OCI-LY7 (cell line): ENCODE measurements around the gene NR3C1. TPM values are rescaled to one million over a fixed set of nuclear protein-coding genes. Genes with fewer than 3 reads are reported as not detected.

ENCODE experiments used
- BruUV-seq: library from RNA; stranded (reverse); fragments of 400-500 nt; replicated peaks from 2 replicates; lab custom pipeline; 2021; lab: Mats Ljungman, UMichigan
- CTCF ChIA-PET: fragments of 300-600 bp; sonication (Branson Sonifier 250); formaldehyde crosslinking; loops from one replicate; lab custom pipeline; 2022; ENCODE audit warnings: antibody characterized with exemption; ENCODE audit not compliant: unreplicated experiment; lab: Charles Lee
- POLR2A ChIA-PET: fragments of 300-600 bp; sonication (Branson Sonifier 250); formaldehyde crosslinking; loops from one replicate; lab custom pipeline; 2022; ENCODE audit warnings: antibody characterized with exemption; lab: Charles Lee
- DNase-seq: peaks from one replicate; pipeline ENCODE4 v3.0.0-alpha.2; 2015; ENCODE audit warnings: low spot score
- H2AFZ ChIP-seq: fragments of 200-600 bp; sonication (generic), shearing (Covaris generic); 2 replicates; pipeline ENCODE4 v1.6.1; 2014; ENCODE audit warnings: mild to moderate bottlenecking, antibody characterized with exemption, low read length, moderate library complexity
- H3K27ac ChIP-seq: fragments of 200-600 bp; sonication (generic); 2 replicates; pipeline ENCODE4 v1.5.1; 2014; ENCODE audit warnings: mixed run types, low read depth, mild to moderate bottlenecking, moderate library complexity, low read length, inconsistent platforms; ENCODE audit not compliant: poor library complexity, severe bottlenecking
- H3K36me3 ChIP-seq: fragments of 200-600 bp; sonication (generic); 2 replicates; pipeline ENCODE4 v1.6.1; 2014; ENCODE audit warnings: mild to moderate bottlenecking, antibody characterized with exemption, low read length, moderate library complexity, mixed read lengths; ENCODE audit not compliant: insufficient read depth
- H3K4me1 ChIP-seq: fragments of 200-600 bp; sonication (generic); 2 replicates; pipeline ENCODE4 v1.5.1; 2014; ENCODE audit warnings: mild to moderate bottlenecking, low read length; ENCODE audit not compliant: insufficient read depth, poor library complexity, severe bottlenecking
- H3K4me2 ChIP-seq: fragments of 200-600 bp; sonication (generic); 2 replicates; pipeline ENCODE4 v1.6.1; 2014; ENCODE audit warnings: mild to moderate bottlenecking, low read length
- H3K4me3 ChIP-seq: fragments of 200-600 bp; sonication (generic); 2 replicates; pipeline ENCODE4 v1.5.1; 2014; ENCODE audit warnings: mild to moderate bottlenecking, low read depth, low read length; ENCODE audit not compliant: poor library complexity, severe bottlenecking
- H3K79me2 ChIP-seq: fragments of 200-600 bp; sonication (generic); 2 replicates; pipeline ENCODE4 v1.6.1; 2016; ENCODE audit warnings: low read depth, mild to moderate bottlenecking, low read length, moderate library complexity, mixed read lengths; ENCODE audit not compliant: insufficient read depth
- H3K9me2 ChIP-seq: fragments of 200-600 bp; sonication (generic); 2 replicates; pipeline ENCODE4 v1.6.1; 2016; ENCODE audit warnings: mild to moderate bottlenecking, low read length, mixed read lengths; ENCODE audit not compliant: insufficient read depth
- H3K9me3 ChIP-seq: fragments of 200-600 bp; sonication (generic); 2 replicates; pipeline ENCODE4 v1.6.1; 2014; ENCODE audit warnings: mild to moderate bottlenecking, mixed run types, low read length, mixed read lengths
- H4K20me1 ChIP-seq: fragments of 200-600 bp; sonication (generic); 2 replicates; pipeline ENCODE4 v1.6.1; 2014; ENCODE audit warnings: mild to moderate bottlenecking, antibody characterized with exemption, low read length, moderate library complexity, mixed read lengths; ENCODE audit not compliant: insufficient read depth
- CTCF ChIP-seq: fragments of 200-600 bp; sonication (generic); conservative IDR thresholded peaks from 2 replicates; pipeline ENCODE4 v1.5.1; 2014; ENCODE audit warnings: mild to moderate bottlenecking, antibody characterized with exemption, low read length, moderate library complexity, mixed read lengths
- EZH2phosphoT487 ChIP-seq: fragments of 200-600 bp; sonication (generic); IDR thresholded peaks from 2 replicates; pipeline ENCODE4 v1.6.1; 2018; ENCODE audit warnings: low read depth, borderline replicate concordance, mild to moderate bottlenecking, mixed run types, antibody characterized with exemption, low read length, moderate library complexity, mixed read lengths
- intact Hi-C: fragments of 100-400 bp; cut with micrococcal nuclease; formaldehyde crosslinking; loops from one replicate; pipeline ENCODE4 v1.10.0; 2022; ENCODE audit not compliant: unreplicated experiment
- total RNA-seq, 2 experiments: library from RNA; depleted of rRNA in 1 of 2; stranded (reverse); fragments of >200 nt in 1 of 2; shearing (Covaris generic) in 1 of 2; gene quantifications; 2 replicates each; pipeline ENCODE4 v1.2.3, GENCODE V29; 2014 to 2022

Gene NR3C1
- total RNA-seq, 2 experiments from 2014 or later, result 45.6 to 106 TPM

DNA sequence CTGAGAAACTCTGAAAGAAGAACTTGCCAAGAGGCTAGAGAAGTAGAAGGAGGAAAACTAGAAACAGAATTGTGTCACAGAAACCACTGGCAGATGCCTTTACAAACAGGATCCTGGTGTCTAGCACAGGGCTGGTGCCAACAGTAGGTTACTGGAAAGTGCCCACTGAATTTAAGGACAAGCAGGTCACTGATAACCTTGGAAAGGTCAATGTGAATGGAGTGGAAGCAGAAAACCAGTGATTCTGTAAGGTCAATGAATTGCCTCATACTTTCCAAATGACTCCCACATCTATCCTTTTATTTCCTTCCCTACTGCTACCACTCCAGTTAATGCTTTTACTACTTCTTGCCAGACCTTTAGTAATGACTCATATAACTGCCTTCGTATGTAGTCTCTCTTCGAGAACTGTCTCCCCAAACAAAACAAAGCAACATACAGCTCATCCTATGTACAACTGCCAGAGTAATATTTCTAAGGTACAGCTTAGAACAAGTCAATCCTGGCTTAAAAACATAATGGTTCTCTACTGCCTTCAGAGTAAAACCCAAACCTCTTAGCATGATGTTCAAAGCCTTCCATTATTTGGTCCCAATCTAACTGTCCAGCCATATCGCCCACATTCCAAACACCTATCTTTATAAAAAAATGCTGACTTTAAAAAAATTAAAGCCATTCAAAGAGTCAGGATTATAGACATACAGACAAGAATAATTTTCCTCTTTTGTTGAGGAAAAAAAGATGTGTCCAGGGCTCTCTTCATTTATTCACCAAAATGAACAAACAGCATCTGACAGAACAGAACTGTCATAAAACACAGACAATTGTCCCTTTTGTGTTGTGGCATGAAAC, 52.5 kb downstream of the NR3C1 start:
- ChIA-PET CTCF (interaction anchor here (0.6 kb wide), 1 partner anchor 637 kb away, joined by 3 read pairs; no protein-coding TSS in a partner anchor), POLR2A (interaction anchor here (0.6 to 1.8 kb wide), 11 partner anchors 10 to 198 kb away, joined by 3 to 15 read pairs (median 3); no protein-coding TSS in a partner anchor)
- no TSS peak for BruUV-seq
- Histone ChIP-seq H3K36me3 (peaks cover 24% of the 10 kb centered on the region), H2AFZ (no peak overlapping the region), H3K27ac (no peak overlapping the region), H3K4me2 (no peak overlapping the region), H3K9me3 (no peaks in the 10 kb centered on the region), H3K9me2 (no peaks in the 10 kb centered on the region), H3K79me2 (peaks cover 98% of the 10 kb centered on the region), H3K4me1 (peaks cover 41% of the 10 kb centered on the region), H4K20me1 (peaks cover 15% of the 10 kb centered on the region; the same call in 1 of the 2 replicates), H3K4me3 (no peak overlapping the region)
- intact Hi-C loops, result no loop called here
- TF ChIP-seq EZH2phosphoT487 (no peak), CTCF (no peak)
- no peak for DNase-seq

- Histone ChIP-seq H3K4me3 (no peak overlapping the region), H3K4me2 (no peak overlapping the region), H3K79me2 (peaks cover 98% of the 10 kb centered on the region), H3K9me2 (no peaks in the 10 kb centered on the region), H3K4me1 (peaks cover 41% of the 10 kb centered on the region), H3K27ac (no peak overlapping the region), H2AFZ (no peak overlapping the region), H3K36me3 (peaks cover 27% of the 10 kb centered on the region), H3K9me3 (no peaks in the 10 kb centered on the region), H4K20me1 (peaks cover 15% of the 10 kb centered on the region; the same call in 1 of the 2 replicates)
- intact Hi-C loops, result no loop called here
- CTCF ChIA-PET, result no interaction called here
- no peak for TF ChIP-seq EZH2phosphoT487
- TF ChIP-seq CTCF, result no peak
- POLR2A ChIA-PET, result interaction anchor here (0.6 to 1.8 kb wide), 9 partner anchors 8 to 352 kb away, joined by 3 to 10 read pairs (median 3); no protein-coding TSS in a partner anchor
- BruUV-seq, result no TSS peak
- no peak for DNase-seq
These were observed 53.1 kb downstream of the NR3C1 start for GRCh38 chr5:143350341-143350740.

DNA sequence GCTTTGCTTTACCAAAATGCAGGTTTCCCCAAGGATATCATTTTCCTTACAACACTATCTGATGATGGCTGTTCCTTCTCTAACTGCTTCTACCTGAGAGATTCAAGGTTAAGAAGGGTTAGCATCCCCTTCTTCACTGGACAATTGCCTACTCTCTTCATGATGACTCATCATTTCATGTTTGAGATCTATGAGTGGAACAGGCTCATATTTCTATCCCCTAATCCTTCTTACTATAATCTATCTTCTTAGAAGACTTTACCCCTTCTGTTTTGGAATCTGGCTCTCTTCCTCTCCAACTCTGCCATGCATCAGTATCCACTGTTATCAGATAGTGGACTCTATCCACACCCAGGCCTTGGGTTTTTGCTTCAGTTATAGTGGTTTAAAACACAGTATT, 54.3 kb downstream of the NR3C1 start:
- Histone ChIP-seq H2AFZ (no peak overlapping the region), H3K79me2 (peaks cover 90% of the 10 kb centered on the region), H3K4me2 (no peak overlapping the region), H3K9me2 (no peaks in the 10 kb centered on the region), H3K4me1 (peaks cover 41% of the 10 kb centered on the region), H3K4me3 (no peak overlapping the region), H3K36me3 (peaks cover 31% of the 10 kb centered on the region), H4K20me1 (peaks cover 15% of the 10 kb centered on the region; the same call in 1 of the 2 replicates), H3K9me3 (no peaks in the 10 kb centered on the region), H3K27ac (no peak overlapping the region)
- ChIA-PET POLR2A (interaction anchor here (1.0 to 1.6 kb wide), 4 partner anchors 8 to 350 kb away, joined by 3 to 10 read pairs (median 4); no protein-coding TSS in a partner anchor), CTCF (no interaction called here)
- intact Hi-C loops, result no loop called here
- DNase-seq, result no peak
- no TSS peak for BruUV-seq
- TF ChIP-seq EZH2phosphoT487 (no peak), CTCF (no peak)
